GM19025 (cell line): ENCODE data around the gene MAMDC2.

ENCODE experiments used
- ATAC-seq: cut with Tn5 transposase; IDR thresholded peaks from one replicate; pipeline ENCODE4 v1.9.1; 2021; ENCODE audit warnings: mild to moderate bottlenecking, low read depth, moderate library complexity; ENCODE audit not compliant: unreplicated experiment

MAMDC2 gene

GRCh38 chr9:70060883-70061507 lies 17.3 kb downstream of the MAMDC2 start:
- peak; percentile 75 for ATAC-seq

GRCh38 chr9:70061776-70062175 lies 18.1 kb downstream of the MAMDC2 start:
- ATAC-seq = no peak

- no peak for ATAC-seq
Measured at GRCh38 chr9:70064496-70064895, 20.8 kb downstream of the MAMDC2 start.

- ATAC-seq = no peak
Measured at GRCh38 chr9:70065572-70065971, 21.9 kb downstream of the MAMDC2 start.

GRCh38 chr9:70066418-70066817 lies 22.8 kb downstream of the MAMDC2 start:
- no peak for ATAC-seq

GRCh38 chr9:70066874-70067273 lies 23.2 kb downstream of the MAMDC2 start:
- ATAC-seq = no peak

GRCh38 chr9:70069704-70070103 lies 26.1 kb downstream of the MAMDC2 start:
- ATAC-seq = no peak

- no peak for ATAC-seq
Measured at GRCh38 chr9:70073193-70073592, 29.5 kb downstream of the MAMDC2 start.

- ATAC-seq = no peak
Measured at GRCh38 chr9:70073756-70074155, 30.1 kb downstream of the MAMDC2 start.

- no peak for ATAC-seq
Measured at GRCh38 chr9:70076678-70077077, 33.0 kb downstream of the MAMDC2 start.

GRCh38 chr9:70079417-70080037 lies 35.9 kb downstream of the MAMDC2 start:
- no peak for ATAC-seq

- no peak for ATAC-seq
Measured at GRCh38 chr9:70080481-70081119, 37.0 kb downstream of the MAMDC2 start.

- no peak for ATAC-seq
Measured at GRCh38 chr9:70081120-70081495, 37.5 kb downstream of the MAMDC2 start.

- ATAC-seq = no peak
Measured at GRCh38 chr9:70083429-70083828, 39.8 kb downstream of the MAMDC2 start.

GRCh38 chr9:70085241-70085640 lies 41.6 kb downstream of the MAMDC2 start:
- ATAC-seq = no peak

- no peak for ATAC-seq
Measured at GRCh38 chr9:70091103-70091502, 47.5 kb downstream of the MAMDC2 start.

- no peak for ATAC-seq
Measured at GRCh38 chr9:70091572-70091971, 47.9 kb downstream of the MAMDC2 start.

GRCh38 chr9:70092190-70092589 lies 48.5 kb downstream of the MAMDC2 start:
- no peak for ATAC-seq

GRCh38 chr9:70093095-70093494 lies 49.4 kb downstream of the MAMDC2 start:
- no peak for ATAC-seq

- ATAC-seq = no peak
Measured at GRCh38 chr9:70093944-70094343, 50.3 kb downstream of the MAMDC2 start.

GRCh38 chr9:70094747-70095146 lies 51.1 kb downstream of the MAMDC2 start:
- no peak for ATAC-seq

GRCh38 chr9:70097187-70097586 lies 53.5 kb downstream of the MAMDC2 start:
- no peak for ATAC-seq
